WI38 (cell line): ENCODE data around the gene USP3.

Experiments
- H3K4me3 ChIP-seq: 2 replicates; pipeline ENCODE4 v1.5.1; 2011; ENCODE audit warnings: low read depth, mild to moderate bottlenecking, control low read depth, low read length
- TF ChIP-seq, protein P1 (sequence below): IDR thresholded peaks from 2 replicates; pipeline ENCODE4 v1.5.1; 2012; ENCODE audit warnings: low read depth, mild to moderate bottlenecking, control low read depth, low read length

Gene USP3

GRCh38 chr15:63555507-63555906 lies 51.1 kb downstream of the USP3 start:
- H3K4me3 ChIP-seq, result no peak overlapping the region
- TF ChIP-seq, protein P1, sequence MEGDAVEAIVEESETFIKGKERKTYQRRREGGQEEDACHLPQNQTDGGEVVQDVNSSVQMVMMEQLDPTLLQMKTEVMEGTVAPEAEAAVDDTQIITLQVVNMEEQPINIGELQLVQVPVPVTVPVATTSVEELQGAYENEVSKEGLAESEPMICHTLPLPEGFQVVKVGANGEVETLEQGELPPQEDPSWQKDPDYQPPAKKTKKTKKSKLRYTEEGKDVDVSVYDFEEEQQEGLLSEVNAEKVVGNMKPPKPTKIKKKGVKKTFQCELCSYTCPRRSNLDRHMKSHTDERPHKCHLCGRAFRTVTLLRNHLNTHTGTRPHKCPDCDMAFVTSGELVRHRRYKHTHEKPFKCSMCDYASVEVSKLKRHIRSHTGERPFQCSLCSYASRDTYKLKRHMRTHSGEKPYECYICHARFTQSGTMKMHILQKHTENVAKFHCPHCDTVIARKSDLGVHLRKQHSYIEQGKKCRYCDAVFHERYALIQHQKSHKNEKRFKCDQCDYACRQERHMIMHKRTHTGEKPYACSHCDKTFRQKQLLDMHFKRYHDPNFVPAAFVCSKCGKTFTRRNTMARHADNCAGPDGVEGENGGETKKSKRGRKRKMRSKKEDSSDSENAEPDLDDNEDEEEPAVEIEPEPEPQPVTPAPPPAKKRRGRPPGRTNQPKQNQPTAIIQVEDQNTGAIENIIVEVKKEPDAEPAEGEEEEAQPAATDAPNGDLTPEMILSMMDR, result no peak

DNA sequence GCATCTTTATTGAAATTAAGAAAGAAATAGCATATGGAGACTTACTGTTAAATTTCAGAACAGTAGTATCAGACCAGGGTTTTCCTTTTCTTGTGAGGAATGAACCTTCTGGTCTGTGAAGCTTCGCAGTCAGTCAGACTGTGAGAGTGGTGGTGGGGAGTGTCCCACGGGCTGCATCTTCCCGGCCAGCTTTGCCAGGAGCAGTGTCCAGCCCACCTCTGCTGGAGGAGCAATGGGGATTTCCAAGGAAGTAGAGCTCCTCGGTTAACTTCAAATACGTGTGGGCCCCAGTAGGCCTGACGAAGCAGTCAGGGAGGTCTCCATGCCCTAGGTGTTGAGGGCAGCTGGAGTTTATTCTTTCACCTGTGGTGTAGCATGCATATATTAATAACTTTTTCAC lies 51.9 kb downstream of the USP3 start:
- TF ChIP-seq, protein P1, result no peak
- H3K4me3 ChIP-seq, result no peak overlapping the region

- TF ChIP-seq, protein P1, result no peak
Measured at GRCh38 chr15:63556736-63557135, 52.3 kb downstream of the USP3 start.

DNA sequence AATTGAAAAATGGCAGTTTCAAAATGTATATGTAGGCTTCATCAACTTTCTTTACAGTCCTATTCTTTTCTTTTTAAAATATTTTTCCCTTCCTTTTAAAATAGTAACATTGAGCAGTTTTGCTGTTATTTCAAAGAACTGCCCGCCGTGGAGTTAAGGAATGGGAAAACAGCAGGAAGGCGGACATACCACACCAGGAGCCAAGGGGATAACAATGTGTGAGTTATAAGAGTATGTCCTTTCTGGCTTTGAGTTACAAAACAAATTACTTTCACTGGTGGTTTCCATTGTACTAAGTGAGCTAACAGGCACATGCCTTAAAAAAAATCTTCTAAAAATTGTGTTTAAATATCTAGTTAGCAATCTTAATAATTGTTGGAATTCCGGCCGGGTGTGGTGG lies 55.4 kb downstream of the USP3 start:
- TF ChIP-seq, protein P1, result no peak
- H3K4me3 ChIP-seq, result no peak overlapping the region

More at GRCh38 chr15:63556736-63557135, 52.3 kb downstream of the USP3 start:
- no peak overlapping the region for H3K4me3 ChIP-seq

- H3K4me3 ChIP-seq, result no peak overlapping the region
- TF ChIP-seq, protein P1, result no peak
Measured at GRCh38 chr15:63560741-63561448, 56.5 kb downstream of the USP3 start.

DNA sequence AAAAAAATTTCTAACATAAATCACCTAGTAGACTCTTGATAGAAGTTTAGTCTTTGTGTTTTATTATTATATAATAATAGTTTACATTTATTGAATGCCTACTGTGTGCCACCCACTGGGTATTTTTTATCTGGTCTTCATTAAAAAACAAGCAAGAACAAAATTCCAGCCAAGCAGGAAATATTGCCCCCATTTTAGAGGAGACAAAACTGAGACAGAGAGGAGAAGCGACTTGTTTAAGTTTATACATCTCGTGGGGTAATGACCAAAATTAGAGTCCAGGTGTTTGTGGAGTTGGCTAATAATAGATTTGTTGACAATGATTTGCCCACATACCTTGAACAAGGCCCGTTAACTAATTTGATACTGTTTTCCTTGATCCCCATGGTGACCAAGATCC lies 59.7 kb downstream of the USP3 start:
- TF ChIP-seq, protein P1, result no peak
- H3K4me3 ChIP-seq, result no peak overlapping the region

- H3K4me3 ChIP-seq, result no peak overlapping the region
Measured at GRCh38 chr15:63565536-63566186, 61.3 kb downstream of the USP3 start.

More at GRCh38 chr15:63565536-63566186, 61.3 kb downstream of the USP3 start:
- TF ChIP-seq, protein P1, result no peak
